NCI-H345 (cell line): ENCODE data around the gene BYSL.

ENCODE experiments used
- DNase-seq: peaks from one replicate; lab custom pipeline; 2025; lab: John Stamatoyannopoulos, UW

BYSL gene

GRCh38 chr6:41976794-41977484 lies 55.6 kb downstream of the BYSL start:
- DNase-seq, result no peak
